Lung (tissue), 12 donors: ENCODE results near the gene ZNF527. TPM values are rescaled to one million over a fixed set of nuclear protein-coding genes. Genes with fewer than 3 reads are reported as not detected.
"Not testable (repeated sequence)": the region's sequence is repeated elsewhere in the genome, so short reads cannot be mapped to it uniquely, and the experiment has no call there.

Experiments
- ATAC-seq: fragments of 200-7000 bp; cut with Tn5 transposase; one replicate; pipeline ENCODE4 v1.9.1; 2020; ENCODE audit warnings: moderate number of reproducible peaks; ENCODE audit not compliant: insufficient read depth, low FRiP score
- DNase-seq, 3 donors: peaks; one replicate each; pipeline ENCODE4 v3.0.0-alpha.2; 2013 to 2017
- H3K27ac ChIP-seq, 2 donors: one replicate each; pipeline ENCODE4 v1.5.1; 2013; ENCODE audit warnings: mild to moderate bottlenecking in 2 of 2, moderate library complexity in 2 of 2, control low read depth in 1 of 2, inconsistent platforms in 1 of 2, low read depth in 1 of 2, low read length in 1 of 2
- H3K27me3 ChIP-seq, 3 donors: one replicate each; pipeline ENCODE4 v1.5.1; 2013; ENCODE audit warnings: low read length in 2 of 3; ENCODE audit not compliant: control insufficient read depth in 3 of 3, insufficient read depth in 3 of 3
- H3K36me3 ChIP-seq, 4 donors: one replicate each; pipeline ENCODE4 v1.5.1; 2013; ENCODE audit warnings: low read length in 4 of 4, mild to moderate bottlenecking in 1 of 4, moderate library complexity in 1 of 4; ENCODE audit not compliant: control insufficient read depth in 4 of 4, insufficient read depth in 4 of 4
- H3K4me1 ChIP-seq, 5 donors: one replicate each; pipeline ENCODE4 v1.5.1; 2013; ENCODE audit warnings: low read length in 5 of 5, mild to moderate bottlenecking in 2 of 5, moderate library complexity in 1 of 5; ENCODE audit not compliant: control insufficient read depth in 5 of 5, insufficient read depth in 5 of 5
- H3K4me3 ChIP-seq: one replicate; pipeline ENCODE4 v1.5.1; 2013; ENCODE audit warnings: mild to moderate bottlenecking, control low read depth, moderate library complexity
- H3K9ac ChIP-seq, 2 donors: one replicate each; pipeline ENCODE4 v1.5.1; 2013; ENCODE audit warnings: low read length in 2 of 2, control low read depth in 1 of 2; ENCODE audit not compliant: insufficient read depth in 1 of 2
- H3K9me3 ChIP-seq, 4 donors: one replicate each; pipeline ENCODE4 v1.5.1; 2013; ENCODE audit warnings: low read length in 3 of 4, mild to moderate bottlenecking in 1 of 4, moderate library complexity in 1 of 4; ENCODE audit not compliant: control insufficient read depth in 4 of 4, insufficient read depth in 3 of 4
- WGBS, 2 donors: extraction: QIAGEN DNeasy Blood & Tissue Kit; methylation state at CpG; one replicate each; pipeline ENCODE4 v1.1.7; 2013; 5-methylcytosine and 5-hydroxymethylcytosine counted together
- polyA plus RNA-seq, 2 donors: library from polyadenylated mRNA; stranded (reverse); fragments of 200-250 nt; gene quantifications; one replicate each; pipeline ENCODE4 v1.2.1, GENCODE V29; 2013
- total RNA-seq, 2 donors: library from RNA; depleted of rRNA in 1 of 2; stranded (reverse); fragments of >200 nt in 1 of 2; gene quantifications; one replicate each; pipeline ENCODE4 v1.2.1, GENCODE V29; 2014 to 2021
- TF ChIP-seq, protein P1 (sequence below): IDR thresholded peaks from 2 replicates; pipeline ENCODE4 v1.5.1; 2012; ENCODE audit warnings: mild to moderate bottlenecking; ENCODE audit errors: control extremely low read depth, extremely low read depth
- donor health status: control.
- donor health status: control.
- donor health status: Bipolar disorder and iron deficiency.
- donor health status: healthy.
- donor health status: DM: yes; HTN: yes; CAD: no.

Gene ZNF527
- total and polyA plus RNA-seq, 4 donors, result 1.8 to 9.2 (median 3.4) TPM

DNA sequence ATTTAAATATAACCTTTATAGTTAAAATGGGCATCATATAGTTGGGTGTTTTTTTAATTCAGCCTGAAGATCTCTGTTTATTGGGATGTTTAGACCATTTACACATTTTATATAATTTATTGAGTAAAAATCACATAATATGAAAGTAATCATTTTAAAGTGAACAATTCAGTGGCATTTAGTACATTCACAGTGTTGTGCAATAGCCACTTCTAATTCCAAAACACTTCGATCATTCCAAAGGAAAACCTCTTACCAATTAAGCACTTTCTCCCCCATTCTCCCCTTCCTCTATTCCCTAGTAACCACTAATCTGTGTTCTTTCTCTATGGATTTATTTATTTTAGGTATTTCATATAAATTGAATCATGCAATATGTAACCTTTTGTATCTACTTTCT, 30.2 kb downstream of the ZNF527 start:
- WGBS, 2 donors, result 95 to 100% methylated on average over 1 of the region's 1 CpG
- Histone ChIP-seq H3K9ac (no peak overlapping the region), H3K4me1 (no peaks in the 10 kb centered on the region), H3K9me3 (peaks cover 0 to 33% (median 15%) of the 10 kb centered on the region in 4 donors), H3K27ac (no peak overlapping the region), H3K27me3 (no peaks in the 10 kb centered on the region), H3K4me3 (no peak overlapping the region), H3K36me3 (no peaks in the 10 kb centered on the region)
- ATAC-seq, result no peak
- TF ChIP-seq, protein P1, sequence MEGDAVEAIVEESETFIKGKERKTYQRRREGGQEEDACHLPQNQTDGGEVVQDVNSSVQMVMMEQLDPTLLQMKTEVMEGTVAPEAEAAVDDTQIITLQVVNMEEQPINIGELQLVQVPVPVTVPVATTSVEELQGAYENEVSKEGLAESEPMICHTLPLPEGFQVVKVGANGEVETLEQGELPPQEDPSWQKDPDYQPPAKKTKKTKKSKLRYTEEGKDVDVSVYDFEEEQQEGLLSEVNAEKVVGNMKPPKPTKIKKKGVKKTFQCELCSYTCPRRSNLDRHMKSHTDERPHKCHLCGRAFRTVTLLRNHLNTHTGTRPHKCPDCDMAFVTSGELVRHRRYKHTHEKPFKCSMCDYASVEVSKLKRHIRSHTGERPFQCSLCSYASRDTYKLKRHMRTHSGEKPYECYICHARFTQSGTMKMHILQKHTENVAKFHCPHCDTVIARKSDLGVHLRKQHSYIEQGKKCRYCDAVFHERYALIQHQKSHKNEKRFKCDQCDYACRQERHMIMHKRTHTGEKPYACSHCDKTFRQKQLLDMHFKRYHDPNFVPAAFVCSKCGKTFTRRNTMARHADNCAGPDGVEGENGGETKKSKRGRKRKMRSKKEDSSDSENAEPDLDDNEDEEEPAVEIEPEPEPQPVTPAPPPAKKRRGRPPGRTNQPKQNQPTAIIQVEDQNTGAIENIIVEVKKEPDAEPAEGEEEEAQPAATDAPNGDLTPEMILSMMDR, result no peak
- DNase-seq, result no peak

DNA sequence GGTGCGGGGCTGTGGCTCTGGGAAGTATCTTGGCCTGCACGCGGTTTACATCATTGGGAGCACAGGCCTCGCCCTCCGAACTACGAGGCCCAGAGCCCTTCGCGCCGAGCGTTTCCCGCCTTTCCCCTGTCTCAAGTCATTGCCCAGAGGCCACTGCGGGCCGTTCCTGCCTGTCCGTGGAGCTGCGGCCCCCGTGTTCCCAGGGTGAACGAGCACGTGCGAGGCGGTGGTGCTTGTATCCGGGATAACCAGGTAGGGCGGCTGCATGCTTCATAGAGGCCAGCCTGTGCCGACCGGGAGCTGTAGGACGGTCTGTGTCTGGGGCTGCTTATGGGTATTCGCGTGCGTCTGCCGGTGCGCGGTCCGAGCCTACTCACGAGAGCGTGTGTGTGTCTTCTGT, 32.5 kb downstream of the ZNF527 start:
- Histone ChIP-seq H3K9me3 (peaks cover 0 to 41% (median 25%) of the 10 kb centered on the region in 4 donors), H3K4me3 (no peak overlapping the region), H3K27me3 (no peaks in the 10 kb centered on the region), H3K9ac (no peak overlapping the region), H3K27ac (no peak overlapping the region), H3K4me1 (no peaks in the 10 kb centered on the region), H3K36me3 (peaks cover 0 to 2% (median 0%) of the 10 kb centered on the region in 4 donors)
- WGBS, 2 donors, result 51 to 59% methylated on average over 34 of the region's 34 CpGs
- ATAC-seq, result no peak
- TF ChIP-seq, protein P1, result no peak
- DNase-seq, result no peak

DNA sequence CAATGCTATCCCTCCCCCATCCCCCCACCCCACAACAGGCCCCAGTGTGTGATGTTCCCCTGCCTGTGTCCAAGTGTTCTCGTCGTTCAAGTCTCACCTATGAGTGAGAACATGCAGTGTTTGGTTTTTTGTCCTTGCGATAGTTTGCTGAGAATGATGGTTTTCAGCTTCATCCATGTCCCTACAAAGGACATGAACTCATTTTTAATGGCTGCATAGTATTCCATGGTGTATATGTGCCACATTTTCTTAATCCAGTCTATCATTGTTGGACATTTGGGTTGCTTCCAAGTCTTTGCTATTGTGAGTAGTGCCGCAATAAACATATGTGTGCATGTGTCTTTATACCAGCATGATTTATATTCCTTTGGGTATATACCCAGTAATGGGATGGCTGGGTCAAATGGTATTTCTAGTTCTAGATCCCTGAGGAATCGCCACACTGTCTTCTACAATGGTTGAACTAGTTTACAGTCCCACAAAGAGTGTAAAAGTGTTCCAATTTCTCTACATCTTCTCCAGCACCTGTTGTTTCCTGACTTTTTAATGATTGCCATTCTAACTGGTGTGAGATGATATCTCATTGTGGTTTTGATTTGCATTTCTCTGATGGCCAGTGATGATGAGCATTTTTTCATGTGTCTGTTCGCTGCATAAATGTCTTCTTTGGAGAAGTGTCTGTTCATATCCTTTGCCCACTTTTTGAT, 35.4 kb downstream of the ZNF527 start:
- H3K36me3 ChIP-seq, DNase-seq, H3K27ac ChIP-seq, H3K4me3 ChIP-seq, H3K4me1 ChIP-seq, H3K9ac ChIP-seq, ATAC-seq, H3K27me3 ChIP-seq: not testable (repeated sequence)
- WGBS, 2 donors, result 83 to 87% methylated on average over 6 of the region's 6 CpGs
- H3K9me3 ChIP-seq, result peaks cover 3 to 54% (median 30%) of the 10 kb centered on the region in 4 donors

DNA sequence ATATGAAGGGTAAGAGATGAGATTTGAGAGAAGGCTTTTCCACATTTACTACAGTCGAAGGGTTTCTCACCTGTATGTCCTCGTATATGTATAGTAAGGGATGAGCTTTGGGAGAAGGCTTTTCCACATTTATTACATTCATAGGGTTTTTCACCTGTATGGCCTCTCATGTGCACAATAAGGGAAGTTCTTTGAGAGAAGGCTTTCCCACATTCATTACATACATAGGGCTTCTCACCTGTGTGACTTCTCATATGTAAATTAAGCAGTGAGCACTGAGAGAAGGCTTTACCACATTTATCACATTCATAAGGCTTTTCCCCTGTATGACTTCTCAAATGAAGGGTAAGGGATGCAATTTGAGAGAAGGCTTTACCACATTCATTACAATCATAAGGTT, 41.8 kb downstream of the ZNF527 start:
- peaks cover 3 to 34% (median 21%) of the 10 kb centered on the region in 4 donors for H3K36me3 ChIP-seq
- ATAC-seq (no peak), DNase-seq (no peak)
- no peak overlapping the region for H3K4me3 ChIP-seq
- no peak overlapping the region for H3K27ac ChIP-seq
- no peaks in the 10 kb centered on the region for H3K4me1 ChIP-seq
- TF ChIP-seq, protein P1, result no peak
- H3K27me3 ChIP-seq, result no peaks in the 10 kb centered on the region
- H3K9me3 ChIP-seq, result peaks cover 21 to 48% (median 37%) of the 10 kb centered on the region in 4 donors
- no peak overlapping the region for H3K9ac ChIP-seq
- WGBS, 2 donors, result 97 to 99% methylated on average over 2 of the region's 2 CpGs
